ENCODE results near the gene SCAMP4. TPM values are rescaled to one million over a fixed set of nuclear protein-coding genes. Genes with fewer than 3 reads are reported as not detected.

Gene SCAMP4
- total and polyA plus RNA-seq, 2 of the 13 experiments (the other 11 are each of a cell fraction or from before 2014, with no cell fraction given) = 10.7 to 13.7 TPM

GRCh38 chr19:1905110-1905862, at the start of gene SCAMP4, which contains the start of gene ADAT3 (continued):
- TF ChIP-seq ZBTB34 (CRISPR knock-in tag; IDR thresholded peaks at IDR 0.05) = no peak; the same call in 1 of the 2 replicates
- TF ChIP-seq ERF (CRISPR knock-in tag; IDR thresholded peaks at IDR 0.05) = no peak
- TF ChIP-seq MBNL3 (CRISPR knock-in tag; conservative IDR thresholded peaks at IDR 0.05) = no peak
- no peak for TF ChIP-seq ZIK1 (CRISPR knock-in tag; IDR thresholded peaks at IDR 0.05; ENCODE audit: borderline replicate concordance, low read depth)
- peak; percentile 54 for TF ChIP-seq SALL1 (CRISPR knock-in tag; IDR thresholded peaks at IDR 0.05)
- no peak for TF ChIP-seq DNMT3B (CRISPR knock-in tag; conservative IDR thresholded peaks at IDR 0.05)
- no peak for TF ChIP-seq ZNF441 (CRISPR knock-in tag; IDR thresholded peaks at IDR 0.05; ENCODE audit: borderline replicate concordance)
- TF ChIP-seq PRDM10 (CRISPR knock-in tag; IDR thresholded peaks at IDR 0.05; ENCODE audit: low read depth) = no peak
- no peak for TF ChIP-seq RFX3 (CRISPR knock-in tag; IDR thresholded peaks at IDR 0.05)
- TF ChIP-seq FOXK1 (CRISPR knock-in tag; IDR thresholded peaks at IDR 0.05; ENCODE audit: borderline replicate concordance, low read depth) = peak; percentile 32; the same call in 1 of the 2 replicates
- TF ChIP-seq TRIM24 (CRISPR knock-in tag; IDR thresholded peaks at IDR 0.05) = no peak
- peak; percentile 7; the same call in 1 of the 2 replicates for TF ChIP-seq ZNF792 (CRISPR knock-in tag; IDR thresholded peaks at IDR 0.05)
- TF ChIP-seq ZNF678 (CRISPR knock-in tag; IDR thresholded peaks at IDR 0.05) = no peak
- TF ChIP-seq PBX2 (CRISPR knock-in tag; IDR thresholded peaks at IDR 0.05) = no peak
- TF ChIP-seq SP140L (CRISPR knock-in tag; IDR thresholded peaks at IDR 0.05; ENCODE audit: borderline replicate concordance) = no peak
- no peak for TF ChIP-seq MZF1 (CRISPR knock-in tag; IDR thresholded peaks at IDR 0.05; ENCODE audit: borderline replicate concordance)
- TF ChIP-seq ZNF709 (CRISPR knock-in tag; IDR thresholded peaks at IDR 0.05) = no peak
- no peak for TF ChIP-seq TBL1XR1 (IDR thresholded peaks at IDR 0.05; ENCODE audit: borderline replicate concordance, low read length, partially characterized antibody)

Data from HepG2 (cell line).